Measurements from ENCODE around the gene CUEDC1.

The CUEDC1 gene

DNA sequence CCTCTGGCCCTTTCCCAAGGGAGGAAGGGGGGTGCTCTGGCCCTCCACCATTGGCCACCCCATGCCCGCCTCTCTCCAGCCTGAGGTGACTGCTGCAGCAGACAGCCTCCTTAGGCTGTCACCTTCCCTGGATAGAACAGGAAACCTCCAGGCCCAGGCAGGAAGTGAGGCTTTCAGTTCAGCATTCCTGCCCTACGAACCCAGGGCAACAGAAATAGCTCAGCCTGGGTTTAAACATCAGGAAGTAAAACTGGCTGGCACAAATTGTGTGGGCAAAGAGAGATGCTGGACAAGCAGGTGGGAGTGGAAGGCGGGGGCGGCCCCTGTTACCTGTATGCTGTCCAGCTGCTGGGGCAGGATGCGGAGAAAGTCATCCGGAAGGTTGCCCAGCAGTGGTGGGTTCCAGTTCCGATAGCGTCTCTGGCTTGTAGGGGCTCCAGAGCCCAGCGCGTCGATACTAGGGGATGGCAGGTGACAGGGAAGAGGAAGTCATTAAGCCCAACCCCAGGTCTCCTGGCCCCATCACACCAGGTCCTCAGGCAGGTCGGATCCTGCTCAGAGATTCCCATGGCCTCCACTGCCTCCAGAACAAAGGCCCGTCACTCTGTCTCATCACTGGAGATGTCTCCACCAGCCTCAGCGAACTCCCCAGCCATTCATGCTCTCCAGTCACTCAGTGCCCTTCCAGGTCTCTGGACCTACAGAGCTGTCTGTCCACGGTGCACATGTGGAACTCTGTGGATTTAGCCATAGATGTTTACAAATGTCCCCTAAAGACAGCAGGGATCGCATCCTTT is 81.8 kb downstream of the CUEDC1 start:
- no peaks in the 10 kb centered on the region for H3K36me3 ChIP-seq (ENCODE audit: insufficient read depth, low read length)
- peak overlapping the region; percentile 26; the same call in 1 of the 2 replicates for H3K9ac ChIP-seq (ENCODE audit: low read depth, low read length)
- H3K4me1 ChIP-seq (ENCODE audit: insufficient read depth, low read length), result peaks cover 66% of the 10 kb centered on the region
- no peaks in the 10 kb centered on the region for H3K9me3 ChIP-seq (ENCODE audit: control insufficient read depth, insufficient read depth, low read length)

DNA sequence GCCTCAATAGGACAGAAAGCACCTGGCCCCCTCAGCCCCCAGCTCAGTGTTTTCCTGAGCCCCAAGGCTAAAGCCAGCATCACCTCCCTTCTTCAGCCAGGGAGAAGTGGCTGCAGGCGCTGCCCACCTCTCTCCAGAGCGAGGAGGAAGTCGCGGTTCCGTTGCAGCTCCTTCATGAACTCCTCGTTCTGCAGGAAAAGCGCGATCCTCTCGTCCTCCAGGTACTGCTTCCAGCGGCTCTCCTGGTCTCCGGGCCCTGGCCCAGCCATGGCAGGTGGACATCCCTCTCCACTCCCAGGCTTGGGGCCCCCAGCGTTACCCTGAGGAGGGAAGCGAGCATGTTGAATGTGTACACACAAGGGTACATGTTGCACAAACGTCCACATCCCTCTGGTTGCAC is 82.7 kb downstream of the CUEDC1 start:
- Histone ChIP-seq H3K36me3 (ENCODE audit: insufficient read depth, low read length) (no peaks in the 10 kb centered on the region), H3K4me1 (ENCODE audit: insufficient read depth, low read length) (peaks cover 69% of the 10 kb centered on the region), H3K9ac (ENCODE audit: low read depth, low read length) (no peak overlapping the region), H3K9me3 (ENCODE audit: control insufficient read depth, insufficient read depth, low read length) (no peaks in the 10 kb centered on the region)

DNA sequence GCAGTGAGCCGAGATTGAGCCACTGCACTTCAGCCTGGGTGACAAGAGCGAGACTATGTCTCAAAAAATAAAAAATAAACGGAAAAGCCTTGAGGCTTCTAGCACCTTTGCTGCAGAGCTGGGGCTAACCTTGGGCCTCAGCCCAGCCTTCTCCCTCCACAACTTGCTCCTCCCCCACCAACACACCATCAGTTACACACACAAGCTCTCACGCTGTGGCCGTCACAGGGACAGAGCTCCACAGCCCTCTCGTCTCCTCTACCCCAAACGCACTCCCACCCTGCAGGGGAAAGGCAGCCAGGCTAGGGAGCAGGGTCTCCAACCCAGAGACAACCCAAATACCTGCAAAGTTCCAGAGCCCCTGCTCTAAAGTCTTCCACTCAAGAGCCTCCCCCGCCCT is 83.3 kb downstream of the CUEDC1 start:
- H3K9me3 ChIP-seq (ENCODE audit: control insufficient read depth, insufficient read depth, low read length), result no peaks in the 10 kb centered on the region
- H3K4me1 ChIP-seq (ENCODE audit: insufficient read depth, low read length), result peaks cover 71% of the 10 kb centered on the region
- no peak overlapping the region for H3K9ac ChIP-seq (ENCODE audit: low read depth, low read length)
- H3K36me3 ChIP-seq (ENCODE audit: insufficient read depth, low read length), result no peaks in the 10 kb centered on the region

DNA sequence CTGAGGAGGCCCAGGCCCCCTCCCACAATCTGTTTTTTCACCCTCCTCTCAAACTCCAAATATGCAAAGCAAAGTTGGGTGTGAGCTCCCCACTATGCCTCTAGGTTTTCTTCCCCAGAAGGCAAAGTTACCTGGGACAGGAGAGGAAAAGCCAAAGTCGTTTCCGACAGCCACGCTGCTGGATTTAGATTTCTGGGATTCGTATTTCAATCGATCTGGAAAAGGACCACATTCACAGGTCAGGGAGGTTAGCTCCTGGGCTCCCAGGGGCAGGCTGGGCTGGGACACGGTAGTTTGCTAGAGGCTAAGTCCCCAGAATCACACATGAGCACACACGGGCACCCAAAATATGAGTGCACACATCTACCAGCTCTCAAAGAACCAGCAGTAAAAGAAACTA is 84.1 kb downstream of the CUEDC1 start:
- Histone ChIP-seq H3K9me3 (ENCODE audit: control insufficient read depth, insufficient read depth, low read length) (no peaks in the 10 kb centered on the region), H3K36me3 (ENCODE audit: insufficient read depth, low read length) (no peaks in the 10 kb centered on the region), H3K9ac (ENCODE audit: low read depth, low read length) (no peak overlapping the region), H3K4me1 (ENCODE audit: insufficient read depth, low read length) (peaks cover 64% of the 10 kb centered on the region)

DNA sequence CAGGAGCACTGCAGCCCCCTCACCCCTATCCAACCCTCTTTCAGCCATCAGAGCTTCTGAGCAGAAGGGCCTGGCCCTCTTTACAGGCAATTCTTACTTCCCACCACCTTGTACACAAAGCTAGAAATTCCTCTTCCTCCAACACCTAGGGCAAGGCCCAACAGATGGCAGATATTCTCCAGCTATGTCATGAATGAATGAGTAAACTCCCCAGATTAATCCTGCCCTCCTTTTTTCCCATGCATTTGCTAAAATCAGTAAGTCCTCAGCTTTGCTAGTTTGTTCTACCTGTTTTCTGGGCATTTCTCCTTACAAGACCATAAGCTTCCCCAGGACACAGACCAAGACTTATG is 85.0 kb downstream of the CUEDC1 start:
- Histone ChIP-seq H3K36me3 (ENCODE audit: insufficient read depth, low read length) (no peaks in the 10 kb centered on the region), H3K9me3 (ENCODE audit: control insufficient read depth, insufficient read depth, low read length) (no peaks in the 10 kb centered on the region), H3K9ac (ENCODE audit: low read depth, low read length) (no peak overlapping the region), H3K4me1 (ENCODE audit: insufficient read depth, low read length) (peaks cover 55% of the 10 kb centered on the region)

DNA sequence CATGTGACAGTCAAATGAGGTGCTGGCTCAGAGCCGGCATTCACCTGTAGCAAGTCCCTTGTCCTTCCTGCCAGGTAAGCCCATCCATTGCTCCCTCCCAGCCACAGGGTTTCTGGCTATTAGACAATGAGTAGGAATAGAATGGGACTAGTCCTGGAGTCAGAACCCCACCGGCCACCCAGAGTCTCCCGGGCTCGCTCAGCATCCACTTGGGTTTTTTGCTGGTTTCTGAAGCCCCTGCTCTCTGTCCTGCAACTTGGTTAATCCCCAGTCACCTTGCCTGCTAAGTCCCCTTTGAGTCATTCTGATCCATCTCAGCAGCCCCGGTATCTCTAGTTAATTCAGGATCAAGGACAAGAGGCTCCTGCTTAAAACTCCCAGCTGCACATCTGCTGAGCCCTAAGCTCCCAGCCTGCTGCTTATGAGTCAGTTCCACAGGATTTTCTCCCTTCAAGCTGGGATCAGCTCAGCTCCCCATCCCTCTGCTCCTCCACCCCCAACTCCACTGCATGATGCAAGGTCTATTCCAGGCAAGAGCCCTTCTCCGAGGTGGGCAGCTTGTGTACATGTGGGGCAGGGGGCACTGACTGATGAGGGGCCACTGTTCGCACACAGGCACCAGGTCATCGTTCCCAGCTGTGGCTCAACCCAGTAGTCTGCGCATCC is 85.5 kb downstream of the CUEDC1 start:
- Histone ChIP-seq H3K36me3 (ENCODE audit: insufficient read depth, low read length) (no peaks in the 10 kb centered on the region), H3K4me1 (ENCODE audit: insufficient read depth, low read length) (peaks cover 50% of the 10 kb centered on the region), H3K9ac (ENCODE audit: low read depth, low read length) (no peak overlapping the region), H3K9me3 (ENCODE audit: control insufficient read depth, insufficient read depth, low read length) (no peaks in the 10 kb centered on the region)

DNA sequence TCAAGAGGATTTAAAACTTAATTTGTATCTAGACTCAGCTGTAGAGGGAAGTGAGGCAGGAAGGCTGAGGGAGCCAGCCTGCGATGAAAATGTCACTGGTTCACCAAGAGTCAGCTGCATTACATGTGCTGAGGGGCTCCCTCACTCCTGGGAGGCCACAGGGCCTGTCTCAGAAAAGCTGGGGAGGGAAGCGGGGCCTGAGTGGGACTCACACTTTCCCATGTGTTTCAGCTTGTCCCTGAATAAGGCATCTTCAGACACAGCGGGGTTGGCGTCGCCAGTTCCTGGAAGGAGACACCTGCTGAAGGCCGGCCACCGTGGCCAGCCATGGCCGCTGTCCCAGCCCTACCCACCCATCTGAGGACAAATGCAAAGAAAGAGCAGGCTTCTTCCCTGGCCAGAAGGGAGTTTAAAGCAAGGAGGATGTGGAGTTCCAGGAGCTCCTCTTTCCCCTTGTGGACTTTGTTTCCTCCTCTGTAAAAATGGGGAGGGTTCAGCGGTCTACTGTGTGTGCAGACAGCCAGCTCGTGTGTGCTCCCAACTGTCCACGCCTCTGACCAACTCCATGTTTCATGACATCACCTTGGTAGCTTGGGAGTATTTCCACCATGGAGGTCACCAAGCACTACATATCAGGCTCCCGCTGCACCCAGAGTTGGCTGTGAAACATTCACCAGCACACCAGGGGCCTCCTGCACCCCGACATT is 86.1 kb downstream of the CUEDC1 start:
- Histone ChIP-seq H3K4me1 (ENCODE audit: insufficient read depth, low read length) (peaks cover 49% of the 10 kb centered on the region), H3K36me3 (ENCODE audit: insufficient read depth, low read length) (no peaks in the 10 kb centered on the region), H3K9ac (ENCODE audit: low read depth, low read length) (no peak overlapping the region), H3K9me3 (ENCODE audit: control insufficient read depth, insufficient read depth, low read length) (no peaks in the 10 kb centered on the region)

DNA sequence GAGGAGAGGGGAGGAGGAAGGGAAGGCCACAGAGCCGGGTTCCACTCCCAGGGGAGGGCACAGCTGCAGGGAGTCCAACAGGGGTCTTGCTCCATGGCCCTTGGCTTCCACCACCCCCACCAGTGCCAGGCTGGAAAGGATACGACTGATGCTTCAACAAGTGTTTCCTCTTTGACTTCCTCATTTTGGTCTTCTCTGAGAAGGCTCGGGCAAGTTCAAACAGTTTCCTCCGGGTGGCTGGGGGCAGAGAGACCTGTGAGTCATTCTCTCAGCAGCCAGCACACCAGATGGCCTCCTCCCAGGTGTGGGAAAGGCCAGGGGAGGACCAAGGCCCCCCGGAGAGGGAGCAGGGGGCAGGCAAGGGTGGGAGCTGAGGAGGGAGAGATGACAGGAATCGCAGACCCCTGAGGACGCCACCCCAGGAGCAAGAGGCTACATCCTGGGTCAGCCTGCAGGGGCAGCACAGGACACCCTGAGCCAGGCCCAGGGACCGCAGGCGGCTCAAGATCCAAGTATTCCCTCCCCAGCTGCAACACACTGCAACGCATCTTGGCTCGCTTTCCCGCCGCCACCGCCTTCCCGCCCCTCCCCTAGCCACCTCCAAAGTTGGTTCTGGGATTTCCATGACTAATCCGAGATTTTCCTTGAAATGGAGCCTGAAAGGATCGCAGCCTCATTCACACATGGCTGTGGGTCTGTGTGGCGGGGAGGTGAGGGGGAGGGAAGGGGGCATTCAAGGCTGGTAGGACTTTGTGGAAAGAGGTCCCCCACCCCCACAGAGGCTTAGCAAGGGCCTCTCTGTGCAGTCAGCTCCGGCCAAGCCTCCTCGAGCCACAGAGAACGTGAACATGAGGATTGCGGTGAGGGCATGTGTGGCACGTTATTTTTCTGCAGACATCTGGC is 87.0 kb downstream of the CUEDC1 start:
- H3K4me1 ChIP-seq (ENCODE audit: insufficient read depth, low read length), result peaks cover 44% of the 10 kb centered on the region
- no peak overlapping the region for H3K9ac ChIP-seq (ENCODE audit: low read depth, low read length)
- no peaks in the 10 kb centered on the region for H3K36me3 ChIP-seq (ENCODE audit: insufficient read depth, low read length)
- H3K9me3 ChIP-seq (ENCODE audit: control insufficient read depth, insufficient read depth, low read length), result no peaks in the 10 kb centered on the region

DNA sequence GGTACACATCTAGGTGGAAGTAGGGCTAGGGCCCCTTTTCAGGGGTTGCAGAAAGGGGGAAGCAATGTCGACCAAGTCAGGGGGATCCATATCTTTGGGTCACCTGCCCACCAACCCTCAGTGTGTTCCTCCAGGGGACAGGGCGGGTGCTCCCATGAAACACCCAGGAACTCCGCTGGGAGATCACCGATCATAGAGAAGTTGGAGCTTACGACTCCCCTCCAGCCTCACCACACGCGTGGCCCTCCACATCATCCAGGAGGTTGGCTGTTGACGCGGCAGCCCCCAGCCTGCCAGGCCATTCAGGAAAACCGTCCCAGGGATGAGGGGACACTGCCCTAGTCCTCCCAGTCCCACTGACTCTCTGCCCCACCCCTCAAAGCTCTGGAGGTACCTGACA is 88.1 kb downstream of the CUEDC1 start:
- Histone ChIP-seq H3K4me1 (ENCODE audit: insufficient read depth, low read length) (peaks cover 41% of the 10 kb centered on the region), H3K9me3 (ENCODE audit: control insufficient read depth, insufficient read depth, low read length) (no peaks in the 10 kb centered on the region), H3K36me3 (ENCODE audit: insufficient read depth, low read length) (no peaks in the 10 kb centered on the region), H3K9ac (ENCODE audit: low read depth, low read length) (no peak overlapping the region)

DNA sequence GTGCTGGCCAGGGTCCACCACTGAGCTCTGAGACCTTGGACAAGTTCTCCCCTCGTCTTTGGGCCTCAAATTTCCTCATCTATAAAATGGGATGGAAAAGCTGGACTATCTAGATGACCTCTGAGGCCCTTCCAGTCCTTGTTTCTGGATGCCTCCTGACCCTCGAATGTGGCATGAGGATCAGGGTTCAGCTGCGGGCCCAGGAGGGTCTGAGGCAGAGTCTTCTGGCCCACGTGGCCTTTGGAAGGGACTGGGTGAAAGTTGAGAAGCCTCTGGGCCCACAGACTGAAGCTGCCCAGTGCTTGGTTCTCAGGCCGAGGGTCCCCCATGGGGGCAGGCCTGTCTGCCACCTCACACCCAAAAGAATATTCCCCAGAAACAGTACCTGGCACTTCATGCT is 88.5 kb downstream of the CUEDC1 start:
- no peak overlapping the region for H3K9ac ChIP-seq (ENCODE audit: low read depth, low read length)
- no peaks in the 10 kb centered on the region for H3K36me3 ChIP-seq (ENCODE audit: insufficient read depth, low read length)
- H3K4me1 ChIP-seq (ENCODE audit: insufficient read depth, low read length), result peaks cover 41% of the 10 kb centered on the region
- H3K9me3 ChIP-seq (ENCODE audit: control insufficient read depth, insufficient read depth, low read length), result no peaks in the 10 kb centered on the region

DNA sequence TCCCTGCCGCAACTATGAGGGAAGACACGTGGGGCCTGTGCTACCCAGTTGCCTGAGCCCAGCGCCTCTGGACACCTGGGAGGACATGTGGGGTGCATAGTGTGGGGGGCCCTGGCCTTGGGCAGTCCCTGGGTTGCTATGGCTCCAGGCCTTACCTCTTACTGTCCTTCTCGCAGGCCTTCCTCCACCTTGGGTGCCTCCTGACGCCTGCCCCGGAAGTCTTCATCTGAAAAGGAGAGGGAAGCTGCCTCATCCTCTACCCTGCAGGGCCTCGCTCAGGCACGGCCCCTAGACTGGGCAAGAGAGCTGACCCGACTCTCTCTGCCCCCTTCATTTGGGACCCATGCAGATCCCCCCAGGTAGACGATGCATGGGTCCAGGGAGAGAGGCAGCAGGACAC is 88.9 kb downstream of the CUEDC1 start:
- no peaks in the 10 kb centered on the region for H3K9me3 ChIP-seq (ENCODE audit: control insufficient read depth, insufficient read depth, low read length)
- no peaks in the 10 kb centered on the region for H3K36me3 ChIP-seq (ENCODE audit: insufficient read depth, low read length)
- peaks cover 41% of the 10 kb centered on the region for H3K4me1 ChIP-seq (ENCODE audit: insufficient read depth, low read length)
- H3K9ac ChIP-seq (ENCODE audit: low read depth, low read length), result no peak overlapping the region

DNA sequence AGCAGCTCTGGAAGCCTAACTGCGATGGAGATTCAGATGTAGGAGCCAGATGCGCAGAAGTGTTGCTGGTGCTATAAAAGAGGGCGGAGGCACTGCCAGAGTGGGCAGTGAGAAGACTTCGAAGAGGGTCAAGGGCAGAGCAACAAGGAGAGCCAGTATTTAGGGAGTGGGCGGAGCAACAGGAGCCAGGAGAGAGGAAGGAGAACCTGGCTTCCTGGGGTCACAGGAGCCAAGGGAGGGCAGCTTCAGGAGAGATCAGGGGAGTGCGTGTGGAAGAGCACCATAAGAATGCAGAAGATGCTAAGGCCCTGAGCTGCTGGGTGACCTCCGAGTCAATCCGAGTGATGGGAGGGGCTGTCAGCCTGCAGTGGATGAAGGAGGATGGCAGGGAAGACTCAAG is 90.9 kb downstream of the CUEDC1 start:
- no peaks in the 10 kb centered on the region for H3K36me3 ChIP-seq (ENCODE audit: insufficient read depth, low read length)
- no peak overlapping the region for H3K9ac ChIP-seq (ENCODE audit: low read depth, low read length)
- H3K4me1 ChIP-seq (ENCODE audit: insufficient read depth, low read length), result peaks cover 38% of the 10 kb centered on the region
- no peaks in the 10 kb centered on the region for H3K9me3 ChIP-seq (ENCODE audit: control insufficient read depth, insufficient read depth, low read length)

DNA sequence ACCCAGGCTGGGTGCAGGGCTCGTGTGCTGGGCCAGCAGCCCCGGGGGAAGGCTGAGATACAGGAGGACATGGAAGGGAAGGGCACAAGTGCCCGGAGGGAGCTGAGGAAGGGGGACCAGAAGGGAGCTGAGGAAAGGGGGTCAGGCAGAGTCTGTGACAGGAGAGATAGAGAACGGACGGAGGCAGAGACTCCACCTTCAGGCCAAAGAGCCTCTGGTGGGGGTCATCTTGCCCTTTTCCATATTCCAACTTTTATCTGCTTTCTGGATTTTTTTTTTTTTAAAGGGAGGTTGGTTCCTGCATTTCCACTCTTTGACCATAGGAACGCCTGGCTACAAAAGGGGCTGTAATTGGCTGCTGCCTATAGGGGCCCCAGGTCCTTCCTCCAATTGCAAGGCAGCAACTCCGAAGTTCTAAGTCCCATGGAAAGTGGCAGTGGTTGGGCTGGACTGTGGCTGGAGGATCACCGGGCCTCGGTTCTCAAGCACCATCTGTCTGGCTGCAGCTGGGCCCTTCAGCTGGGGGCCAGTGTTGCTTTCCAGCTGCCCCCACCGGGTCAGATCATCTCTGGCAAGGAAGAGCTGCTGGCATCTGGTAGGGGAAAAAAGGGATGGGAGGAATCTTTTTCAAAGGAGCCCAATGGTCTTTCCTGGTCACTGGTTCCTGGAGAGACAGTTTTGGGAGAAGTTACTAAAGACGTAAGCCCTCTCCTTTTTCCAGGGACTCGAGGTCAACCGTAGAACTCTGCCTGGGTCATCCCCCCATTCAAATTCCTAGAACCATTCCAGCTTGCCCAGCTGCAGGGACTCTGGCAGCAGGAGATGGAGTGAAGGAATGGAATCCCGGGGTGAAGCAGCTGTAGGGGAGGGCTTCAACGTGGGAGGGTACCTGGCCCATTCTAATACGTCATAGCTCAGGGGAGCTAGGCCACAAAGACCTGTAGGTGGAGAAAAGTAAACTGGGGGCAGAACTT is 92.2 kb downstream of the CUEDC1 start:
- H3K4me1 ChIP-seq (ENCODE audit: insufficient read depth, low read length), result peaks cover 29% of the 10 kb centered on the region
- no peaks in the 10 kb centered on the region for H3K36me3 ChIP-seq (ENCODE audit: insufficient read depth, low read length)
- H3K9ac ChIP-seq (ENCODE audit: low read depth, low read length), result no peak overlapping the region; the same call in 1 of the 2 replicates
- H3K9me3 ChIP-seq (ENCODE audit: control insufficient read depth, insufficient read depth, low read length), result no peaks in the 10 kb centered on the region

Data from ES-I3 (cell line).